GM11168 (cell line): Measurements from ENCODE around the gene CRYGN.

Experiments used
- in situ Hi-C: fragments of 300-500 bp; cut with MboI; formaldehyde crosslinking; loops from one replicate; pipeline ENCODE4 v1.12.0; 2022; ENCODE audit warnings: low sequenced_read_pairs; ENCODE audit not compliant: unreplicated experiment

Gene CRYGN

GRCh38 chr7:151461096-151461941 lies 21.4 kb upstream of the CRYGN start:
- in situ Hi-C loops: no loop called here

GRCh38 chr7:151460474-151460855 lies 20.5 kb upstream of the CRYGN start:
- in situ Hi-C loops: no loop called here

GRCh38 chr7:151459726-151460473 lies 20.0 kb upstream of the CRYGN start:
- in situ Hi-C loops: no loop called here

- in situ Hi-C loops: no loop called here
These were observed 17.6 kb upstream of the CRYGN start for GRCh38 chr7:151457534-151457933.

- in situ Hi-C loops: no loop called here
These were observed 16.8 kb upstream of the CRYGN start for GRCh38 chr7:151456782-151457181.

- in situ Hi-C loops: no loop called here
These were observed 16.3 kb upstream of the CRYGN start for GRCh38 chr7:151456276-151456675.

GRCh38 chr7:151455690-151456089 lies 15.7 kb upstream of the CRYGN start:
- in situ Hi-C loops: no loop called here

GRCh38 chr7:151454932-151455530 lies 15.1 kb upstream of the CRYGN start:
- in situ Hi-C loops: no loop called here

GRCh38 chr7:151454305-151454704 lies 14.4 kb upstream of the CRYGN start:
- in situ Hi-C loops: no loop called here

- in situ Hi-C loops: no loop called here
These were observed 13.4 kb upstream of the CRYGN start for GRCh38 chr7:151453326-151453791.

- in situ Hi-C loops: no loop called here
These were observed 12.9 kb upstream of the CRYGN start for GRCh38 chr7:151452680-151453325.

GRCh38 chr7:151451626-151452571 lies 12.0 kb upstream of the CRYGN start:
- in situ Hi-C loops: no loop called here

- in situ Hi-C loops: no loop called here
These were observed 11.2 kb upstream of the CRYGN start for GRCh38 chr7:151451156-151451555.

- in situ Hi-C loops: no loop called here
These were observed 10.0 kb upstream of the CRYGN start for GRCh38 chr7:151449990-151450389.

- in situ Hi-C loops: no loop called here
These were observed 8.6 kb upstream of the CRYGN start for GRCh38 chr7:151448261-151449252.

GRCh38 chr7:151447901-151448260 lies 7.9 kb upstream of the CRYGN start:
- in situ Hi-C loops: no loop called here

GRCh38 chr7:151447312-151447711 lies 7.4 kb upstream of the CRYGN start:
- in situ Hi-C loops: no loop called here

- in situ Hi-C loops: no loop called here
These were observed 6.5 kb upstream of the CRYGN start for GRCh38 chr7:151446412-151446811.
